Upper lobe of left lung (tissue), 4 donors: Measurements from ENCODE around the gene THAP8.

Source experiments
- CTCF ChIP-seq, 6 experiments: fragments of 450-650 bp in 4 of 6; fragments of 200-600 bp in 2 of 6; sonication (generic) in 2 of 6; IDR thresholded peaks; one replicate each; pipeline ENCODE4 v1.5.1; 2016 to 2019; ENCODE audit warnings: antibody characterized with exemption in 6 of 6
- POLR2A ChIP-seq, 4 donors: fragments of 450-650 bp; IDR thresholded peaks; one replicate each; pipeline ENCODE4 v1.5.1; 2016 to 2017; ENCODE audit warnings: antibody characterized with exemption in 4 of 4, mild to moderate bottlenecking in 2 of 4
- POLR2AphosphoS5 ChIP-seq, 2 donors: sonication (generic); formaldehyde crosslinking; IDR thresholded peaks; one replicate each; pipeline ENCODE4 v1.5.1; 2017; ENCODE audit warnings: antibody characterized with exemption in 2 of 2

GRCh38 chr19:36082916-36083315 lies 28.8 kb upstream of the THAP8 start:
- TF ChIP-seq CTCF (IDR thresholded peaks at IDR 0.05) (no peak), POLR2A (IDR thresholded peaks at IDR 0.05) (no peak), POLR2AphosphoS5 (IDR thresholded peaks at IDR 0.05) (no peak)
